Heart left ventricle (tissue), 13 donors: ENCODE results near the gene GLB1L2.

Experiments used
- POLR2A ChIP-seq, 2 donors: fragments of 450-650 bp; IDR thresholded peaks; one replicate each; pipeline ENCODE4 v1.6.1; 2017; ENCODE audit warnings: antibody characterized with exemption in 2 of 2, mild to moderate bottlenecking in 2 of 2, moderate library complexity in 2 of 2
- TF ChIP-seq, protein P1 (sequence below), 12 donors: fragments of 200-600 bp; sonication (generic) in 4 of 12; IDR thresholded peaks; one replicate each; pipeline versions ENCODE4 v1.5.0 to v1.8.0; 2018 to 2022; ENCODE audit warnings: antibody characterized with exemption in 12 of 12, mild to moderate bottlenecking in 5 of 12
- donor health status: ischemic (EF 13 %, LVEDD 7.1; RV severe dilation, severe dysfunction).
- donor health status: DM: no; HTN: yes; CAD: no.
- donor health status: DM: no; HTN: no; CAD: no.
- donor health status: ischemic (EF 25% LVEDD 6.9; RV normal size, moderate dysfunction).
- donor health status: ischemic (EF 25% LVEDD 5.7; RV mildly dilated, moderate dysfunction).
- donor health status: ischemic (EF 35%, LVEDD 5.7; RV mildly dilated, moderate dysfunction).
- donor health status: nonischemic (EF 11% LVEDD 7.7; RV severe dilation, severe dysfunction).
- donor health status: DM: yes; HTN: yes; CAD: no.
- donor health status: PGD.
- donor health status: ischemic (EF 29% LVEDD 5.4; RV normal size, mild dysfunction).
- donor health status: nonischemic (EF 23%, LVEDD 6.1; RV moderate dilation, normal function).

DNA sequence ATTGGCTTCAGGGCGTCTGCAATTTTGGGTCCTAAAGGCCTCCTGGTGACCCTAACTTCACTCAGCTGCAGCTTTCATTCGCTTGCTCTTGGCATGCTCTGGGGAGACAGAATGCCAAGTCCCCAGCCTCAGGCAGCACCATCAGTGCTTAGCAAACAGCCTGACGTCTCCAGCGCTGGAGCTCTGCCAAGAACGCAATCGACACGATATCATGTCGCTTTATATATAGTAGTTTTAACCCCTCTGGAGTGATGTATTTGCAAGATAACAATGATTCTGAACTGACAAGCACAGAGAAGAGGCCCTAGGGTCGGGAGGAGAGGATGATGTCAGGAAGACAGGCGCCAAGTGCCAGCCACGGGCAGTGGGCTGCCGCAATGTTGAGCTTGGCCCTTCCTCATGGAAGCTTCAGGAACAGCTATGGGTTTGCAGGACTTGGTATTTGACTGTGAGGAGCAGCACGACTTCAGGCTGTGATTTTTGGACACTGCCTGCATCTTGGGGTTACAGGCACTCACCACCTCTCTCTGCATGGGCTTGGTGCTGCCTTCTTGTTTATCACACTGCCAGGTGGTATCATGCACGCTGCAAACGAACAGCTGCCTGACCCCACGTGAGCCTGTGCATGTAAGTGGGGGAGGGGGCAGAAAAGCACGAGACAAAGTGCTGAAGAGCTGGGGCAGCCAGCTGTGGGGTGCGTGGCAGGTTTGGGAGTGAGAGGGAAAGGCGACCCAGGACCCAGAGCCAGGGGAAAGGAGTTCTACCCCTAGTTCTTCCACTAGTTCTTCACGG is 54.2 kb downstream of the GLB1L2 start:
- TF ChIP-seq, protein P1, sequence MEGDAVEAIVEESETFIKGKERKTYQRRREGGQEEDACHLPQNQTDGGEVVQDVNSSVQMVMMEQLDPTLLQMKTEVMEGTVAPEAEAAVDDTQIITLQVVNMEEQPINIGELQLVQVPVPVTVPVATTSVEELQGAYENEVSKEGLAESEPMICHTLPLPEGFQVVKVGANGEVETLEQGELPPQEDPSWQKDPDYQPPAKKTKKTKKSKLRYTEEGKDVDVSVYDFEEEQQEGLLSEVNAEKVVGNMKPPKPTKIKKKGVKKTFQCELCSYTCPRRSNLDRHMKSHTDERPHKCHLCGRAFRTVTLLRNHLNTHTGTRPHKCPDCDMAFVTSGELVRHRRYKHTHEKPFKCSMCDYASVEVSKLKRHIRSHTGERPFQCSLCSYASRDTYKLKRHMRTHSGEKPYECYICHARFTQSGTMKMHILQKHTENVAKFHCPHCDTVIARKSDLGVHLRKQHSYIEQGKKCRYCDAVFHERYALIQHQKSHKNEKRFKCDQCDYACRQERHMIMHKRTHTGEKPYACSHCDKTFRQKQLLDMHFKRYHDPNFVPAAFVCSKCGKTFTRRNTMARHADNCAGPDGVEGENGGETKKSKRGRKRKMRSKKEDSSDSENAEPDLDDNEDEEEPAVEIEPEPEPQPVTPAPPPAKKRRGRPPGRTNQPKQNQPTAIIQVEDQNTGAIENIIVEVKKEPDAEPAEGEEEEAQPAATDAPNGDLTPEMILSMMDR (IDR thresholded peaks at IDR 0.05): no peak
- no peak for TF ChIP-seq POLR2A (IDR thresholded peaks at IDR 0.05)
